ENCODE data around the gene NKAPL. TPM values are rescaled to one million over a fixed set of nuclear protein-coding genes. Genes with fewer than 3 reads are reported as not detected.

NKAPL gene
- total and polyA plus RNA-seq, 2 of the 13 experiments (the other 11 are each of a cell fraction or from before 2014, with no cell fraction given): not detected

- TF ChIP-seq ZNF839 (CRISPR knock-in tag; IDR thresholded peaks at IDR 0.05; ENCODE audit: borderline replicate concordance) (peak; percentile 39; the same call in 1 of the 2 replicates), IKZF4 (CRISPR knock-in tag; IDR thresholded peaks at IDR 0.05; ENCODE audit: borderline replicate concordance, low read depth, not compliant biosample characterization) (peak; percentile 58), ASH2L (IDR thresholded peaks at IDR 0.05; ENCODE audit: insufficient read length, low read depth, low read length) (peak; percentile 95), ZNF780A (CRISPR knock-in tag; IDR thresholded peaks at IDR 0.05) (no peak), ZNF430 (CRISPR knock-in tag; IDR thresholded peaks at IDR 0.05) (no peak), ZNF574 (CRISPR knock-in tag; IDR thresholded peaks at IDR 0.05) (peak; percentile 99), NFYB (CRISPR knock-in tag; IDR thresholded peaks at IDR 0.05) (peak; percentile 18; the same call in 1 of the 2 replicates), ERF (CRISPR knock-in tag; IDR thresholded peaks at IDR 0.05) (peak; percentile 76), REL (CRISPR knock-in tag; conservative IDR thresholded peaks at IDR 0.05) (no peak), ELK4 (CRISPR knock-in tag; IDR thresholded peaks at IDR 0.05; ENCODE audit: borderline replicate concordance) (no peak), NR2F1 (CRISPR knock-in tag; IDR thresholded peaks at IDR 0.05) (peak in 1 of 2 experiments; percentile 44; a peak in 1 of 4 replicates), ZNF280D (CRISPR knock-in tag; IDR thresholded peaks at IDR 0.05) (peak; percentile 91), ZNF292 (CRISPR knock-in tag; IDR thresholded peaks at IDR 0.05; ENCODE audit: borderline replicate concordance, low read depth) (peak; percentile 61; the same call in 1 of the 2 replicates), DMAP1 (CRISPR knock-in tag; IDR thresholded peaks at IDR 0.05) (peak; percentile 97), SMARCC2 (IDR thresholded peaks at IDR 0.05) (no peak), NR2C2 (CRISPR knock-in tag; IDR thresholded peaks at IDR 0.05; ENCODE audit: borderline replicate concordance) (peak; percentile 89), NONO (IDR thresholded peaks at IDR 0.05) (no peak), NONO (CRISPR knock-in tag; conservative IDR thresholded peaks at IDR 0.05) (peak; percentile 92), ZFY (CRISPR knock-in tag; IDR thresholded peaks at IDR 0.05) (peak; percentile 75), SP2 (CRISPR knock-in tag; IDR thresholded peaks at IDR 0.05) (peak; percentile 44), NFE2 (CRISPR knock-in tag; IDR thresholded peaks at IDR 0.05) (0 out of 2 replicates have a peak, but pooled peaks have one; percentile 7), ZNF3 (CRISPR knock-in tag; IDR thresholded peaks at IDR 0.05) (no peak), HDAC6 (IDR thresholded peaks at IDR 0.05; ENCODE audit: low read depth, low read length) (no peak)
These were observed 33.9 kb upstream of the NKAPL start, which contains the start of gene ZSCAN9 (continued) for GRCh38 chr6:28225056-28225834.

All from HepG2 (cell line).